Stomach smooth muscle (tissue), 2 donors: Measurements from ENCODE around the gene GPAT3.
"Not testable (repeated sequence)": the region's sequence is repeated elsewhere in the genome, so short reads cannot be mapped to it uniquely, and the experiment has no call there.

Source experiments
- H3K27ac ChIP-seq: one replicate; pipeline ENCODE4 v1.7.0; 2013; ENCODE audit warnings: mild to moderate bottlenecking, low read length, inconsistent platforms
- H3K27me3 ChIP-seq, 2 donors: one replicate each; pipeline ENCODE4 v1.7.0; 2013; ENCODE audit warnings: low read length in 2 of 2; ENCODE audit not compliant: insufficient read depth in 2 of 2, control insufficient read depth in 1 of 2
- H3K36me3 ChIP-seq, 2 donors: one replicate each; pipeline ENCODE4 v1.7.0; 2013; ENCODE audit warnings: low read length in 2 of 2; ENCODE audit not compliant: control insufficient read depth in 2 of 2, insufficient read depth in 2 of 2
- H3K4me1 ChIP-seq: one replicate; pipeline ENCODE4 v1.7.0; 2013; ENCODE audit warnings: low read length; ENCODE audit not compliant: control insufficient read depth, insufficient read depth
- H3K4me3 ChIP-seq, 2 donors: one replicate each; pipeline ENCODE4 v1.7.0; 2013; ENCODE audit warnings: low read length in 2 of 2
- H3K9ac ChIP-seq, 2 donors: one replicate each; pipeline ENCODE4 v1.7.0; 2013; ENCODE audit warnings: low read length in 2 of 2, mild to moderate bottlenecking in 1 of 2
- H3K9me3 ChIP-seq, 2 donors: one replicate each; pipeline ENCODE4 v1.7.0; 2013; ENCODE audit warnings: low read length in 2 of 2; ENCODE audit not compliant: control insufficient read depth in 2 of 2
- donor health status: healthy.
- donor health status: Pancreatic carcinoma.

Gene GPAT3

DNA sequence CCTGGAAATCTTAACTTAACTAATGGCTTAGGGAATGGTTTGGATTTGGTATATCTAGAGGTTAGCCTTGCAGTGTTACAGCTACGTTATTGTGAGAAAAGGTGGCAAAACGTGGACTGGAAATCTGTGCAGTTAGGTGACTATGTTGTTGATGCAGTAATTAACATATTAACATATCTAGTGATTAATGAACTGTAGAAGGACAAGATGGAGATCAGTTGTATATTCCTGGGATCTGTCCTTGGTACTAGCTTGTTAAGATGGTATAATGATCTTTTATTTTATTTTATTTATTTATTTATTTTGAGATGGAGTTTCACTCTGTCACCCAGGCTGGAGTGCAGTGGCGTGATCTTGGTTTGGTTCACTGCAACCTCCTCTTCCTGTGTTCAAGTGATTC is 36.9 kb downstream of the GPAT3 start:
- Histone ChIP-seq H3K36me3 (no peaks in the 10 kb centered on the region), H3K4me1 (no peaks in the 10 kb centered on the region), H3K9me3 (no peaks in the 10 kb centered on the region), H3K4me3 (no peak overlapping the region), H3K27ac (no peak overlapping the region), H3K9ac (no peak overlapping the region), H3K27me3 (no peaks in the 10 kb centered on the region)

DNA sequence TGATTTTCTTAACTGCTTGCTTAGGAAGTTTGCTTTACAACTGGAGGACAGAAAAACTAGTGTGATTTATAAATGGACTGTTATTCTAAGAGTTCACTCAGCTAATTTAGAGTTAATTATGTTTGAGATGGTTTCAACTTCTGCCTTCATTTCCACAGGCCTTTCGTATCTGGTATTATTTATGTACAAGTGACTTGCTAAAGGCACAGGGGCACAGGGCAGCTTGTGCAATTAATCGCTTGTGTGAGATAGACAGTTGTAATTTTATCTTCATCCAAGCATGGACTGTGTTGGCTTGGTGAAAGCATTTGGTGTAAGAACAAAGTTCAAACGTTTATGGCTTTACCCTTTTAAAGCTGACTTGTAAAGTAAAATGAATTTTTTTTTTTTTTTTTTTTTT is 38.3 kb downstream of the GPAT3 start:
- H3K36me3 ChIP-seq: no peaks in the 10 kb centered on the region
- no peaks in the 10 kb centered on the region for H3K27me3 ChIP-seq
- H3K9ac ChIP-seq: no peak overlapping the region
- no peak overlapping the region for H3K27ac ChIP-seq
- no peaks in the 10 kb centered on the region for H3K4me1 ChIP-seq
- no peak overlapping the region for H3K4me3 ChIP-seq
- H3K9me3 ChIP-seq: no peaks in the 10 kb centered on the region

DNA sequence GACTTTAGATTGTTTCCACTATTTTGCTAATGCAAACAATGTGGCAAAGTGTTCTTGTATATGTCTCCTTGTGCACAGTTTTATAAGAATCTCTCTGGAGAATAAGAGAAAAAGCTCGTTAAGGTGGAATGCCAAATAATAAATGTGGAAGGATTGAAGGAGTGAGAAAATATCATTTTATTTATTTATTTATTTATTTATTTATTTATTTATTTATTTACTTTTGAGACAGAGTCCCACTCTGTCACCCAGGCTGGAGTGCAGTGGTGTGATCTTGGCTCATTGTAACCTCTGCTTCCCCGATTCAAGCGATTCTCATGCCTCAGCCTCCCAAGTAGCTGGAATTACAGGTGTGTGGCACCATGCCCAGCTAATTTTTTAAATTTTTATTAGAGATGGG is 40.3 kb downstream of the GPAT3 start:
- H3K9me3 ChIP-seq: not testable (repeated sequence)

GRCh38 chr4:83581411-83582288 is 45.7 kb downstream of the GPAT3 start:
- Histone ChIP-seq H3K36me3 (no peaks in the 10 kb centered on the region), H3K4me1 (peaks cover 10% of the 10 kb centered on the region), H3K9me3 (no peaks in the 10 kb centered on the region), H3K9ac (no peak overlapping the region), H3K27ac (no peak overlapping the region), H3K27me3 (no peaks in the 10 kb centered on the region), H3K4me3 (no peak overlapping the region)

More for the DNA sequence above, 40.3 kb downstream of the GPAT3 start:
- H3K9ac ChIP-seq, H3K27me3 ChIP-seq, H3K36me3 ChIP-seq, H3K4me3 ChIP-seq, H3K27ac ChIP-seq, H3K4me1 ChIP-seq: not testable (repeated sequence)

DNA sequence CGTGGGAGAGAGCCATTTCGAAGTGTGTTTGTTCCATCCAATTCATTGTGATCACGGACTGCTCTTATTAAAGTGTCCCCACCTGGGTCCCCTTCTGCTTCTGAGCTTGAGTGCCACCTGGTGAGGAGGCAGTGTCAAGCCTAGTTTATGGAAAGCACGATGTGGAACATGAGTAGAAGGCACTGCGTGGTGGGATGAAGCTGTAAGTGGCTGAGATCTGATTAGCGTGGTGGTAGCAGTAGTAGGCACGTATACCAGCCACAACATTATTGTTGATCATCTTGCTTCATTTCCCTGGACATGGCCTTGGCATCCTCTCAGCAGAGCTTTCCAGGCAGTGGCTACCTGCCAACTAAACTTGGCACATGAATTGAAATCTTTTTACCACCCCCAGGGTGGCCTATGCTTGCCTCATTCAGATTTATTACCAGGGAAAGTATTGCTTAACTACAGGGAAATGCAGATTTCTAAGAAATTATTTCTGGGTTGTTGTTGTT is 46.4 kb downstream of the GPAT3 start:
- Histone ChIP-seq H3K9ac (no peak overlapping the region), H3K4me3 (no peak overlapping the region), H3K9me3 (no peaks in the 10 kb centered on the region), H3K4me1 (peaks cover 10% of the 10 kb centered on the region), H3K36me3 (no peaks in the 10 kb centered on the region), H3K27ac (no peak overlapping the region), H3K27me3 (no peaks in the 10 kb centered on the region)

GRCh38 chr4:83585982-83586508 is 50.1 kb downstream of the GPAT3 start:
- H3K4me1 ChIP-seq: peaks cover 10% of the 10 kb centered on the region
- H3K4me3 ChIP-seq: no peak overlapping the region
- H3K9ac ChIP-seq: no peak overlapping the region
- no peaks in the 10 kb centered on the region for H3K27me3 ChIP-seq
- no peak overlapping the region for H3K27ac ChIP-seq
- H3K9me3 ChIP-seq: no peaks in the 10 kb centered on the region
- H3K36me3 ChIP-seq: peaks cover 0 to 3% of the 10 kb centered on the region in 2 donors

DNA sequence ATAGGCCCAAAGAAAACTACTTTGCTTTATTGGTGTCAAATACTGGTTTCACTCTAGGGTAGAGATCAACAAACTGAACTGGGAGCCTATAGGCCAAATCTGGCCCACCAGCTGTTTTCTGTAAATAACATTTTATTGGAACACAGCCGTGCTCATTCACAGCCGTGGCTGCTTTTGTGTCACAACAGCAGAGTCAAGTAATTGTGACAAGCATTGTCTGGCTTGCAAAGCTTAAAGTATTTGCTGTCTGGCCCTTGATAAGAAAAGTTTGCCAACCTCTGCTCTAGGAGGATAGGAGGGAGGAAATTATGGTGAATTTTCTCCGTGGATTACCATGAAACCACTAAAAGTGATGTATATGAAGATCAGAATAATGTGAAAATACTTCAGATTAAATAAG is 53.4 kb downstream of the GPAT3 start:
- H3K4me1 ChIP-seq: no peaks in the 10 kb centered on the region
- H3K36me3 ChIP-seq: peaks cover 0 to 3% of the 10 kb centered on the region in 2 donors
- H3K9ac ChIP-seq: no peak overlapping the region
- H3K27me3 ChIP-seq: no peaks in the 10 kb centered on the region
- H3K4me3 ChIP-seq: no peak overlapping the region
- H3K27ac ChIP-seq: no peak overlapping the region
- no peaks in the 10 kb centered on the region for H3K9me3 ChIP-seq

DNA sequence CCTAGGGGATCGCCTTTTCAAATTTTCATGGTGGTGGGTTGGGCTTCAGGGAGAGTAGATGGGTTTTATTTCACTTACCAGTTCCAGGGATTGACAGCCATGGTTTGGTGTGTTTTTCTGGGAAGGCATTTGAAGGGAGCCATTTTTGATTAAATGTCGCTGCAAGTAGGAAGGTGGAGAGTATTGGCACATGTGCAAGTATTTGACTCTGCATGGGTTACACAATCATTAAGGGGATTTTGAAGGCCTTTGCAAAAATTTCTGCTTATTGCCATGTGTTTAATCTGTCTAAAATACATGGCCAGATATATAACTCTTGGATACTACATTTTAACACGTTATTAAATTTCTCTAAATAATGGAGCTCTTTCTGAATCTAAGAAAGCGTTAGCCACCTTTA is 55.1 kb downstream of the GPAT3 start:
- peaks cover 4 to 5% of the 10 kb centered on the region in 2 donors for H3K36me3 ChIP-seq
- H3K27ac ChIP-seq: no peak overlapping the region
- H3K9me3 ChIP-seq: no peaks in the 10 kb centered on the region

DNA sequence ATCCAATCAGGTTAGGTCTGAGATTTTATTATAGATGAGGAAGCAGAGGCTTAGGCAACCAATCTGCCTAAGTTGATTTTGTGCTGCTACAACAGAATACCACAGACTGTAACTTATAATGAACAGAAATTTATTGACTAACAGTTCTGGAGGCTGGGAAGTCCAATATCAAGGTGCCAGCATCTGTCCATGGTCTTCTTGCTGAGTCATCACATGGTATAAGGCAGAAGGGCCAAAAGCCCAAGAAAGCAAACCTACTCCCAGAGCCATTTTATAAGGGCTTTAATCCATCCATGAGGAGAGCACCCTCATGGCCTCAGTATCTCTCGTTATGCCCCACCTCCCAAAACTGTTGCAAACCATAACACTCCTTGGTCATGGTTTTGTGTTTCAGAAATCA is 55.8 kb downstream of the GPAT3 start:
- no peak overlapping the region for H3K9ac ChIP-seq
- no peaks in the 10 kb centered on the region for H3K27me3 ChIP-seq
- no peak overlapping the region for H3K27ac ChIP-seq
- H3K4me3 ChIP-seq: no peak overlapping the region
- no peaks in the 10 kb centered on the region for H3K9me3 ChIP-seq
- H3K36me3 ChIP-seq: peaks cover 4 to 7% of the 10 kb centered on the region in 2 donors
- no peaks in the 10 kb centered on the region for H3K4me1 ChIP-seq

More for the DNA sequence above, 55.1 kb downstream of the GPAT3 start:
- H3K4me1 ChIP-seq: no peaks in the 10 kb centered on the region
- no peaks in the 10 kb centered on the region for H3K27me3 ChIP-seq
- H3K4me3 ChIP-seq: no peak overlapping the region
- H3K9ac ChIP-seq: no peak overlapping the region

- H3K36me3 ChIP-seq: peaks cover 7 to 10% of the 10 kb centered on the region in 2 donors
- H3K27ac ChIP-seq: no peak overlapping the region
Measured at GRCh38 chr4:83599183-83599582, 63.3 kb downstream of the GPAT3 start.

DNA sequence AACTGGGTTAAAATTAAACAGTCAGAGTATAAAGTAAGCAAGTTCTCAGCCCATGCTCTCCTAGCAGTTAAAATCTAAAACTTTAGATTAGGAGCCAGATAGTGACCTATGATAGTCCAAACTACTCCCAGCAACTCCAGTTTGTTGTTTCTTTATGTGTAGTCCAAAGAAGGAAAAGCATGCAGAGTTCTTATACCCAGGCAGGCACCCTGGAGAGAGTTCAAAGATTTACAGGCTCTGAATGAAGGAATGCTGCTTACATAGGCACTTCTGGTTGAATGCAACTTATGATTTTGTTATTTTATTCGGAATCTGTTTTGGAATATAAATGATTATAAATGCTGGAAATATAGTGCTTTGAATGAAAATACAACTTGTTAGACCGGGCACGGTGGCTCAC is 67.2 kb downstream of the GPAT3 start:
- Histone ChIP-seq H3K27ac (peak overlapping the region; percentile 26), H3K9me3 (peaks cover 2 to 3% of the 10 kb centered on the region in 2 donors), H3K9ac (no peak overlapping the region), H3K27me3 (no peaks in the 10 kb centered on the region), H3K36me3 (peaks cover 0 to 3% of the 10 kb centered on the region in 2 donors), H3K4me3 (no peak overlapping the region), H3K4me1 (peaks cover 4% of the 10 kb centered on the region)

More at GRCh38 chr4:83599183-83599582, 63.3 kb downstream of the GPAT3 start:
- no peak overlapping the region for H3K9ac ChIP-seq
- H3K4me3 ChIP-seq: no peak overlapping the region
- peaks cover 2 to 3% of the 10 kb centered on the region in 2 donors for H3K9me3 ChIP-seq
- H3K27me3 ChIP-seq: no peaks in the 10 kb centered on the region
- H3K4me1 ChIP-seq: peaks cover 4% of the 10 kb centered on the region
